ENCODE data around the gene MMP24.

- TF ChIP-seq EZH2phosphoT487 (IDR thresholded peaks at IDR 0.05; ENCODE audit: insufficient read depth, low read depth) (no peak), EZH2 (IDR thresholded peaks at IDR 0.05; ENCODE audit: insufficient read depth, poor library complexity, severe bottlenecking) (no peak)
Measured at GRCh38 chr20:35248641-35249475, 22.4 kb downstream of the MMP24 start.
